Transverse colon (tissue), 4 donors: ENCODE measurements around the gene ST6GALNAC5. TPM values are rescaled to one million over a fixed set of nuclear protein-coding genes. Genes with fewer than 3 reads are reported as not detected.

Experiments used
- DNase-seq: peaks from one replicate; pipeline ENCODE4 v3.0.0-alpha.2; 2019
- H3K27ac ChIP-seq, 4 donors: fragments of 200-600 bp; sonication (generic); 2 replicates each; pipeline ENCODE4 v1.5.1; 2016 to 2018; ENCODE audit warnings: inconsistent platforms in 4 of 4
- H3K27me3 ChIP-seq: fragments of 200-600 bp; sonication (generic); 2 replicates; pipeline ENCODE4 v1.5.1; 2017; ENCODE audit warnings: inconsistent platforms
- H3K36me3 ChIP-seq, 4 donors: fragments of 200-600 bp; sonication (generic); 2 replicates each; pipeline ENCODE4 v1.5.1; 2017 to 2019; ENCODE audit warnings: inconsistent platforms in 4 of 4
- H3K4me1 ChIP-seq, 4 donors: fragments of 200-600 bp; sonication (generic); 2 replicates each; pipeline ENCODE4 v1.5.1; 2017 to 2020; ENCODE audit warnings: inconsistent platforms in 4 of 4
- H3K4me3 ChIP-seq, 4 donors: fragments of 200-600 bp; sonication (generic); 1 replicate in 1 of 4; 2 replicates in 3 of 4; pipeline versions ENCODE4 v1.5.1 to v1.6.1; 2017 to 2019; ENCODE audit warnings: inconsistent platforms in 4 of 4
- H3K9me3 ChIP-seq, 2 donors: fragments of 200-600 bp; sonication (generic); 2 replicates each; pipeline ENCODE4 v1.5.1; 2017 to 2019; ENCODE audit warnings: inconsistent platforms in 2 of 2
- CTCF ChIP-seq, 5 experiments: fragments of 200-600 bp in 3 of 5; fragments of 450-650 bp in 2 of 5; sonication (generic) in 3 of 5; IDR thresholded peaks; 1 replicate in 2 of 5; 2 replicates in 3 of 5; pipeline ENCODE4 v1.5.1; 2016 to 2017; ENCODE audit warnings: antibody characterized with exemption in 5 of 5, inconsistent platforms in 3 of 5, mild to moderate bottlenecking in 2 of 5, moderate library complexity in 1 of 5
- EP300 ChIP-seq: sonication (generic); formaldehyde crosslinking; IDR thresholded peaks from one replicate; pipeline ENCODE4 v1.6.1; 2017; ENCODE audit warnings: antibody characterized with exemption, low read depth
- POLR2A ChIP-seq: fragments of 450-650 bp; IDR thresholded peaks from one replicate; pipeline ENCODE4 v1.6.1; 2016; ENCODE audit warnings: antibody characterized with exemption, mild to moderate bottlenecking, moderate library complexity
- POLR2AphosphoS5 ChIP-seq, 3 donors: sonication (generic); formaldehyde crosslinking; IDR thresholded peaks; one replicate each; pipeline ENCODE4 v1.6.1; 2016; ENCODE audit warnings: antibody characterized with exemption in 3 of 3
- WGBS, 2 donors: methylation state at CpG; one replicate each; pipeline ENCODE4 v1.1.5; 2018; ENCODE audit warnings: low coverage in 1 of 2; 5-methylcytosine and 5-hydroxymethylcytosine counted together
- in situ Hi-C, 4 donors: fragments of 200-750 bp; cut with MboI; loops; one replicate each; pipeline versions ENCODE4 v1.15.0 to v1.15.1; 2017; ENCODE audit warnings: low sequenced_read_pairs in 3 of 4, low pct_ligation_motif_present in 1 of 4, low pct_unique_long_range_greater_than_20kb in 1 of 4
- intact Hi-C: fragments of 100-400 bp; cut with DNase I; formaldehyde crosslinking; loops from one replicate; pipeline ENCODE4 v1.15.1; 2023; ENCODE audit warnings: low total_unique reads
- total RNA-seq, 4 donors: library from RNA; depleted of rRNA; stranded (reverse); fragments of >200 nt; gene quantifications; one replicate each; pipeline ENCODE4 v1.1.0, GENCODE V29; 2016

The ST6GALNAC5 gene
- total RNA-seq, 4 donors from 2014 or later: 0.80 to 12.3 (median 1.9) TPM

GRCh38 chr1:76892675-76893074, 25.4 kb downstream of the ST6GALNAC5 start:
- Histone ChIP-seq H3K36me3 (no peaks in the 10 kb centered on the region), H3K4me1 (peaks cover 0 to 6% (median 0%) of the 10 kb centered on the region in 4 donors), H3K9me3 (no peaks in the 10 kb centered on the region), H3K4me3 (no peak overlapping the region), H3K27ac (peak overlapping the region in 1 of 4 donors; percentile 30), H3K27me3 (no peaks in the 10 kb centered on the region)
- TF ChIP-seq POLR2AphosphoS5 (IDR thresholded peaks at IDR 0.05) (no peak), POLR2A (no peak), EP300 (no peak), CTCF (IDR thresholded peaks at IDR 0.05) (no peak)
- no peak for DNase-seq
- in situ Hi-C loops: no loop called here
- 47 to 57% methylated on average over 1 of the region's 1 CpG for WGBS, 2 donors
- intact Hi-C loops: no loop called here

- in situ Hi-C loops: no loop called here
- DNase-seq: no peak
- Histone ChIP-seq H3K4me1 (no peaks in the 10 kb centered on the region), H3K4me3 (no peak overlapping the region), H3K9me3 (no peaks in the 10 kb centered on the region), H3K27ac (no peak overlapping the region), H3K36me3 (no peaks in the 10 kb centered on the region), H3K27me3 (no peaks in the 10 kb centered on the region)
- TF ChIP-seq POLR2A: no peak
- TF ChIP-seq CTCF (IDR thresholded peaks at IDR 0.05): peak in 3 of 5 experiments; percentile 23 to 46 (median 36)
- intact Hi-C loops: no loop called here
- 84 to 92% methylated on average over 2 of the region's 2 CpGs for WGBS, 2 donors
Observed at GRCh38 chr1:76901158-76901767, 34.0 kb downstream of the ST6GALNAC5 start.

GRCh38 chr1:76905876-76906595, 38.8 kb downstream of the ST6GALNAC5 start:
- WGBS, 2 donors: 63 to 74% methylated on average over 3 to 4 of the region's 4 CpGs
- intact Hi-C loops (no loop called here), in situ Hi-C loops (no loop called here)

GRCh38 chr1:76909311-76909710, 42.0 kb downstream of the ST6GALNAC5 start:
- H3K27me3 ChIP-seq: no peaks in the 10 kb centered on the region
- H3K27ac ChIP-seq: no peak overlapping the region
- no peaks in the 10 kb centered on the region for H3K9me3 ChIP-seq
- H3K4me3 ChIP-seq: no peak overlapping the region
- no peaks in the 10 kb centered on the region for H3K4me1 ChIP-seq
- no peak for DNase-seq
- TF ChIP-seq EP300: no peak
- no peak for TF ChIP-seq POLR2A
- TF ChIP-seq CTCF (IDR thresholded peaks at IDR 0.05): no peak
- no peak for TF ChIP-seq POLR2AphosphoS5 (IDR thresholded peaks at IDR 0.05)
- no peaks in the 10 kb centered on the region for H3K36me3 ChIP-seq
- 65 to 79% methylated on average over 1 of the region's 1 CpG for WGBS, 2 donors
- in situ Hi-C loops (no loop called here), intact Hi-C loops (no loop called here)

More at GRCh38 chr1:76905876-76906595, 38.8 kb downstream of the ST6GALNAC5 start:
- Histone ChIP-seq H3K27ac (no peak overlapping the region), H3K4me1 (no peaks in the 10 kb centered on the region), H3K4me3 (no peak overlapping the region), H3K27me3 (no peaks in the 10 kb centered on the region), H3K36me3 (no peaks in the 10 kb centered on the region), H3K9me3 (no peaks in the 10 kb centered on the region)
- no peak for DNase-seq
- TF ChIP-seq CTCF (IDR thresholded peaks at IDR 0.05) (no peak), POLR2A (no peak), EP300 (no peak), POLR2AphosphoS5 (IDR thresholded peaks at IDR 0.05) (no peak)
